ENCODE data around the gene GNAL. TPM values are rescaled to one million over a fixed set of nuclear protein-coding genes. Genes with fewer than 3 reads are reported as not detected.

Gene GNAL
- total and polyA plus RNA-seq, 2 experiments from 2014 or later = 7.5 to 21.6 TPM

- TF ChIP-seq, protein P1, sequence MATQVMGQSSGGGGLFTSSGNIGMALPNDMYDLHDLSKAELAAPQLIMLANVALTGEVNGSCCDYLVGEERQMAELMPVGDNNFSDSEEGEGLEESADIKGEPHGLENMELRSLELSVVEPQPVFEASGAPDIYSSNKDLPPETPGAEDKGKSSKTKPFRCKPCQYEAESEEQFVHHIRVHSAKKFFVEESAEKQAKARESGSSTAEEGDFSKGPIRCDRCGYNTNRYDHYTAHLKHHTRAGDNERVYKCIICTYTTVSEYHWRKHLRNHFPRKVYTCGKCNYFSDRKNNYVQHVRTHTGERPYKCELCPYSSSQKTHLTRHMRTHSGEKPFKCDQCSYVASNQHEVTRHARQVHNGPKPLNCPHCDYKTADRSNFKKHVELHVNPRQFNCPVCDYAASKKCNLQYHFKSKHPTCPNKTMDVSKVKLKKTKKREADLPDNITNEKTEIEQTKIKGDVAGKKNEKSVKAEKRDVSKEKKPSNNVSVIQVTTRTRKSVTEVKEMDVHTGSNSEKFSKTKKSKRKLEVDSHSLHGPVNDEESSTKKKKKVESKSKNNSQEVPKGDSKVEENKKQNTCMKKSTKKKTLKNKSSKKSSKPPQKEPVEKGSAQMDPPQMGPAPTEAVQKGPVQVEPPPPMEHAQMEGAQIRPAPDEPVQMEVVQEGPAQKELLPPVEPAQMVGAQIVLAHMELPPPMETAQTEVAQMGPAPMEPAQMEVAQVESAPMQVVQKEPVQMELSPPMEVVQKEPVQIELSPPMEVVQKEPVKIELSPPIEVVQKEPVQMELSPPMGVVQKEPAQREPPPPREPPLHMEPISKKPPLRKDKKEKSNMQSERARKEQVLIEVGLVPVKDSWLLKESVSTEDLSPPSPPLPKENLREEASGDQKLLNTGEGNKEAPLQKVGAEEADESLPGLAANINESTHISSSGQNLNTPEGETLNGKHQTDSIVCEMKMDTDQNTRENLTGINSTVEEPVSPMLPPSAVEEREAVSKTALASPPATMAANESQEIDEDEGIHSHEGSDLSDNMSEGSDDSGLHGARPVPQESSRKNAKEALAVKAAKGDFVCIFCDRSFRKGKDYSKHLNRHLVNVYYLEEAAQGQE (IDR thresholded peaks at IDR 0.05; ENCODE audit: unreplicated experiment) = no peak
Observed at GRCh38 chr18:11798271-11798670, 109.2 kb downstream of the GNAL start (continued).

- Histone ChIP-seq H3K36me3 (ENCODE audit: insufficient read depth) (no peaks in the 10 kb centered on the region; the same call in 1 of the 2 replicates), H2AFZ (no peak overlapping the region), H3K4me3 (no peak overlapping the region), H3K9me2 (ENCODE audit: insufficient read depth) (no peaks in the 10 kb centered on the region), H3F3A (replicated peaks; ENCODE audit: low read depth) (no peaks in the 10 kb centered on the region), H4K20me1 (replicated peaks; ENCODE audit: insufficient read depth) (no peaks in the 10 kb centered on the region), H3K79me2 (replicated peaks; ENCODE audit: insufficient read depth) (no peaks in the 10 kb centered on the region), H3K27ac (ENCODE audit: low read depth) (no peak overlapping the region), H3K27me3 (ENCODE audit: insufficient read depth) (no peaks in the 10 kb centered on the region), H3K4me2 (no peak overlapping the region), H3K4me1 (ENCODE audit: insufficient read depth) (no peaks in the 10 kb centered on the region; the same call in 1 of the 2 replicates)
- ATAC-seq (no peak), DNase-seq (ENCODE audit: low spot score) (no peak)
- no peak overlapping the region for H3K27ac Mint-ChIP-seq
- H3K27me3 Mint-ChIP-seq (ENCODE audit: insufficient read depth, low read depth, poor library complexity) = no peaks in the 10 kb centered on the region
- H3K9me3 Mint-ChIP-seq = peaks cover under 1% of the 10 kb centered on the region; the same call in 1 of the 3 replicates
- H3K4me3 Mint-ChIP-seq = no peak overlapping the region
- H3K36me3 Mint-ChIP-seq (ENCODE audit: low read depth) = peaks cover 5% of the 10 kb centered on the region; the same call in 2 of the 3 replicates
- peaks cover 6% of the 10 kb centered on the region; the same call in 1 of the 3 replicates for H3K4me1 Mint-ChIP-seq
- TF ChIP-seq EZH2phosphoT487 (IDR thresholded peaks at IDR 0.05; ENCODE audit: unreplicated experiment) = no peak
- no peak for TF ChIP-seq STAT1 (IDR thresholded peaks at IDR 0.05; ENCODE audit: unreplicated experiment)
- TF ChIP-seq NANOG (IDR thresholded peaks at IDR 0.05; ENCODE audit: borderline replicate concordance) = no peak
- TF ChIP-seq EZH2 (IDR thresholded peaks at IDR 0.05; ENCODE audit: low read depth, unreplicated experiment) = no peak
- TF ChIP-seq JUNB (IDR thresholded peaks at IDR 0.05; ENCODE audit: unreplicated experiment) = no peak
- TF ChIP-seq, protein P2, sequence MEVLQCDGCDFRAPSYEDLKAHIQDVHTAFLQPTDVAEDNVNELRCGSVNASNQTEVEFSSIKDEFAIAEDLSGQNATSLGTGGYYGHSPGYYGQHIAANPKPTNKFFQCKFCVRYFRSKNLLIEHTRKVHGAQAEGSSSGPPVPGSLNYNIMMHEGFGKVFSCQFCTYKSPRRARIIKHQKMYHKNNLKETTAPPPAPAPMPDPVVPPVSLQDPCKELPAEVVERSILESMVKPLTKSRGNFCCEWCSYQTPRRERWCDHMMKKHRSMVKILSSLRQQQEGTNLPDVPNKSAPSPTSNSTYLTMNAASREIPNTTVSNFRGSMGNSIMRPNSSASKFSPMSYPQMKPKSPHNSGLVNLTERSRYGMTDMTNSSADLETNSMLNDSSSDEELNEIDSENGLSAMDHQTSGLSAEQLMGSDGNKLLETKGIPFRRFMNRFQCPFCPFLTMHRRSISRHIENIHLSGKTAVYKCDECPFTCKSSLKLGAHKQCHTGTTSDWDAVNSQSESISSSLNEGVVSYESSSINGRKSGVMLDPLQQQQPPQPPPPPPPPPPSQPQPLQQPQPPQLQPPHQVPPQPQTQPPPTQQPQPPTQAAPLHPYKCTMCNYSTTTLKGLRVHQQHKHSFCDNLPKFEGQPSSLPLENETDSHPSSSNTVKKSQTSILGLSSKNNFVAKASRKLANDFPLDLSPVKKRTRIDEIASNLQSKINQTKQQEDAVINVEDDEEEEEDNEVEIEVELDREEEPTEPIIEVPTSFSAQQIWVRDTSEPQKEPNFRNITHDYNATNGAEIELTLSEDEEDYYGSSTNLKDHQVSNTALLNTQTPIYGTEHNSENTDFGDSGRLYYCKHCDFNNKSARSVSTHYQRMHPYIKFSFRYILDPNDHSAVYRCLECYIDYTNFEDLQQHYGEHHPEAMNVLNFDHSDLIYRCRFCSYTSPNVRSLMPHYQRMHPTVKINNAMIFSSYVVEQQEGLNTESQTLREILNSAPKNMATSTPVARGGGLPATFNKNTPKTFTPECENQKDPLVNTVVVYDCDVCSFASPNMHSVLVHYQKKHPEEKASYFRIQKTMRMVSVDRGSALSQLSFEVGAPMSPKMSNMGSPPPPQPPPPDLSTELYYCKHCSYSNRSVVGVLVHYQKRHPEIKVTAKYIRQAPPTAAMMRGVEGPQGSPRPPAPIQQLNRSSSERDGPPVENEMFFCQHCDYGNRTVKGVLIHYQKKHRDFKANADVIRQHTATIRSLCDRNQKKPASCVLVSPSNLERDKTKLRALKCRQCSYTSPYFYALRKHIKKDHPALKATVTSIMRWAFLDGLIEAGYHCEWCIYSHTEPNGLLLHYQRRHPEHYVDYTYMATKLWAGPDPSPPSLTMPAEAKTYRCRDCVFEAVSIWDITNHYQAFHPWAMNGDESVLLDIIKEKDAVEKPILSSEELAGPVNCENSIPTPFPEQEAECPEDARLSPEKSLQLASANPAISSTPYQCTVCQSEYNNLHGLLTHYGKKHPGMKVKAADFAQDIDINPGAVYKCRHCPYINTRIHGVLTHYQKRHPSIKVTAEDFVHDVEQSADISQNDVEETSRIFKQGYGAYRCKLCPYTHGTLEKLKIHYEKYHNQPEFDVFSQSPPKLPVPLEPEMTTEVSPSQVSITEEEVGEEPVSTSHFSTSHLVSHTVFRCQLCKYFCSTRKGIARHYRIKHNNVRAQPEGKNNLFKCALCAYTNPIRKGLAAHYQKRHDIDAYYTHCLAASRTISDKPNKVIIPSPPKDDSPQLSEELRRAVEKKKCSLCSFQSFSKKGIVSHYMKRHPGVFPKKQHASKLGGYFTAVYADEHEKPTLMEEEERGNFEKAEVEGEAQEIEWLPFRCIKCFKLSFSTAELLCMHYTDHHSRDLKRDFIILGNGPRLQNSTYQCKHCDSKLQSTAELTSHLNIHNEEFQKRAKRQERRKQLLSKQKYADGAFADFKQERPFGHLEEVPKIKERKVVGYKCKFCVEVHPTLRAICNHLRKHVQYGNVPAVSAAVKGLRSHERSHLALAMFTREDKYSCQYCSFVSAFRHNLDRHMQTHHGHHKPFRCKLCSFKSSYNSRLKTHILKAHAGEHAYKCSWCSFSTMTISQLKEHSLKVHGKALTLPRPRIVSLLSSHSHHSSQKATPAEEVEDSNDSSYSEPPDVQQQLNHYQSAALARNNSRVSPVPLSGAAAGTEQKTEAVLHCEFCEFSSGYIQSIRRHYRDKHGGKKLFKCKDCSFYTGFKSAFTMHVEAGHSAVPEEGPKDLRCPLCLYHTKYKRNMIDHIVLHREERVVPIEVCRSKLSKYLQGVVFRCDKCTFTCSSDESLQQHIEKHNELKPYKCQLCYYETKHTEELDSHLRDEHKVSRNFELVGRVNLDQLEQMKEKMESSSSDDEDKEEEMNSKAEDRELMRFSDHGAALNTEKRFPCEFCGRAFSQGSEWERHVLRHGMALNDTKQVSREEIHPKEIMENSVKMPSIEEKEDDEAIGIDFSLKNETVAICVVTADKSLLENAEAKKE (CRISPR knock-in tag; IDR thresholded peaks at IDR 0.05) = no peak
- no peak for TF ChIP-seq CTCF (conservative IDR thresholded peaks at IDR 0.05; ENCODE audit: low read depth in 2 of 2)
- TF ChIP-seq, protein P1 (IDR thresholded peaks at IDR 0.05; ENCODE audit: unreplicated experiment) = no peak
- TF ChIP-seq ZNF114 (CRISPR knock-in tag; IDR thresholded peaks at IDR 0.05) = no peak
- TF ChIP-seq CREB1 (CRISPR knock-in tag; IDR thresholded peaks at IDR 0.05; ENCODE audit: low read depth) = no peak
Observed at GRCh38 chr18:11799066-11799465, 110.0 kb downstream of the GNAL start.

Data from GM23338 (cell line).